DMS114 treated with DMSO at 0.1 percent for 48 hours (cell line): ENCODE data around the gene HTR2A.

Experiments
- DNase-seq: peaks from one replicate; lab custom pipeline; 2025; ENCODE audit not compliant: unreplicated experiment; lab: John Stamatoyannopoulos, UW

The HTR2A gene

GRCh38 chr13:46871557-46871956, 25.3 kb downstream of the HTR2A start:
- DNase-seq = no peak

GRCh38 chr13:46868091-46868490, 28.8 kb downstream of the HTR2A start:
- no peak for DNase-seq

- DNase-seq = no peak
These were observed 30.7 kb downstream of the HTR2A start for GRCh38 chr13:46866150-46866549.

- DNase-seq = no peak
These were observed 31.9 kb downstream of the HTR2A start for GRCh38 chr13:46864941-46865340.

GRCh38 chr13:46861959-46862358, 34.9 kb downstream of the HTR2A start:
- DNase-seq = no peak

- no peak for DNase-seq
These were observed 36.1 kb downstream of the HTR2A start for GRCh38 chr13:46860722-46861121.

GRCh38 chr13:46858776-46859175, 38.1 kb downstream of the HTR2A start:
- DNase-seq = no peak

- DNase-seq = no peak
These were observed 38.7 kb downstream of the HTR2A start for GRCh38 chr13:46858163-46858562.

- DNase-seq = no peak
These were observed 41.2 kb downstream of the HTR2A start for GRCh38 chr13:46855664-46856063.

GRCh38 chr13:46855166-46855565, 41.7 kb downstream of the HTR2A start:
- no peak for DNase-seq

- DNase-seq = no peak
These were observed 44.7 kb downstream of the HTR2A start for GRCh38 chr13:46852168-46852567.

- no peak for DNase-seq
These were observed 46.6 kb downstream of the HTR2A start for GRCh38 chr13:46850214-46850613.

GRCh38 chr13:46846726-46847125, 50.1 kb downstream of the HTR2A start:
- no peak for DNase-seq

- DNase-seq = no peak
These were observed 51.7 kb downstream of the HTR2A start for GRCh38 chr13:46845146-46845545.

GRCh38 chr13:46844431-46844830, 52.4 kb downstream of the HTR2A start:
- DNase-seq = no peak

- DNase-seq = no peak
These were observed 57.5 kb downstream of the HTR2A start for GRCh38 chr13:46839399-46839798.

- DNase-seq = no peak
These were observed 62.2 kb downstream of the HTR2A start for GRCh38 chr13:46834657-46835056.

- DNase-seq = peak; percentile 1
These were observed 65.2 kb downstream of the HTR2A start for GRCh38 chr13:46831588-46832194.

- DNase-seq = no peak
These were observed 66.3 kb downstream of the HTR2A start for GRCh38 chr13:46830405-46831005.

GRCh38 chr13:46822551-46822950, 74.3 kb downstream of the HTR2A start:
- no peak for DNase-seq

GRCh38 chr13:46817838-46818476, 78.9 kb downstream of the HTR2A start:
- no peak for DNase-seq

GRCh38 chr13:46817095-46817494, 79.8 kb downstream of the HTR2A start:
- no peak for DNase-seq

GRCh38 chr13:46816371-46816770, 80.5 kb downstream of the HTR2A start:
- DNase-seq = no peak
